OCI-LY7 (cell line): ENCODE results near the gene TMEM100.

Experiments
- CTCF ChIP-seq: fragments of 200-600 bp; sonication (generic); conservative IDR thresholded peaks from 2 replicates; pipeline ENCODE4 v1.5.1; 2014; ENCODE audit warnings: mild to moderate bottlenecking, antibody characterized with exemption, low read length, moderate library complexity, mixed read lengths
- EZH2phosphoT487 ChIP-seq: fragments of 200-600 bp; sonication (generic); IDR thresholded peaks from 2 replicates; pipeline ENCODE4 v1.6.1; 2018; ENCODE audit warnings: low read depth, borderline replicate concordance, mild to moderate bottlenecking, mixed run types, antibody characterized with exemption, low read length, moderate library complexity, mixed read lengths

GRCh38 chr17:55730808-55731207 lies 8.1 kb upstream of the TMEM100 start:
- TF ChIP-seq CTCF = no peak
- no peak for TF ChIP-seq EZH2phosphoT487
